Measurements from ENCODE around the gene DOHH.
A peak's percentile ranks its signal among the peaks of the same experiment; 100 is the strongest.

DOHH gene, protein sequence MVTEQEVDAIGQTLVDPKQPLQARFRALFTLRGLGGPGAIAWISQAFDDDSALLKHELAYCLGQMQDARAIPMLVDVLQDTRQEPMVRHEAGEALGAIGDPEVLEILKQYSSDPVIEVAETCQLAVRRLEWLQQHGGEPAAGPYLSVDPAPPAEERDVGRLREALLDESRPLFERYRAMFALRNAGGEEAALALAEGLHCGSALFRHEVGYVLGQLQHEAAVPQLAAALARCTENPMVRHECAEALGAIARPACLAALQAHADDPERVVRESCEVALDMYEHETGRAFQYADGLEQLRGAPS

DNA sequence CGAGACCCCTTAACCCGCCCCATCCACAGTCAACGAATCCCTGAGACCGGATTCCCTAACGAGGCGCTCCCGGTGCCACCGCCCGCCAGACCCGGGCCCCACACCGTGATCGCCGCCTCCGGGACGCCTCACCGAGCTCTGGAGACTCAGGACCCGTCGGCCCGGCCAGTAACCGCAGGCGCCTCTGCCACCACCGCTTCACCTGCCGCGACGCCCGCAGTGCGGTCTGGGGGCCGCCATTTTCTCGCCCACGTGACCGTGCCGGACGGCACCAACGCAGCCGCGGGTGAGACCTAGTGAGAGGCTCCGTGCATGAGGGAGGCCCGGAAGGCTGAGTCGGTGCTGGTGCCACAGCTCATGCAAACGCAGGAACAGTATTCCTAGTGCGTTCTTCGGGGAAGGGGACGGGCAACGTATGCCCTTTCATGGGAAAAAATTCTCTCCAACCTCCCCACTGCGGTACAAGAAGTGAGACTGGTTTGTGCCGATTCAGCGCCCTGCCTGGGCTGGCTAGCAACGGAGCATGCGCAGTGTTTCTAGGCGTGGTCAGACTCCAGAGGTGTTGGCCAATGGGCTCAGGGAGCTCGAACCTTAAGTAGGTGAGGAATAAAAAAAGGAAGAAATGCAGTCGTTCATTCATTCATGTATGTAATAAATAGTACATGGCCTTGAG, at the start of gene DOHH:
Gene DOHH, minus strand, starts transcription at position 246 of the 673 bp plus-strand sequence. CDS start 3,860 bp downstream, outside the sequence.
- peak; percentile 94 to 96 for DNase-seq

DNA sequence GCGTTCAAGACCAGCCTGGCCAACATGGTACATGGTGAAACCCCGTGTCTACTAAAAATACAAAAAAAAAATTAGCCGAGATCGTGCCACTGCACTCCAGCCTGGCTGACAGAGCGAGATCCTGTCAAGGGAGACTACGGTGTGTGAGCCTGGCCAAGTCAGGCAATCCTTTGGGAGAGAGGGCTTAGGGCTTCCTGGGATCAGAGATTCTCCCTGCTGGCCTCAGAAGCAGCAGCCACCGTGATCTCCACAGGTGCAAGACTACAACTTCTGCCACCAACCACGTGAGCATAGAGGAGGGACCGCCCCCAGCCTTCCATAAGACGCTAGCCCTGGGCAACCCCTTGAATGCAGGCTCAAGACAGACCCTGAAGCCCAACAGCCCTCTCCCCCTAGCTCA, 49.3 kb upstream of the DOHH start:
- no peak for DNase-seq

DNA sequence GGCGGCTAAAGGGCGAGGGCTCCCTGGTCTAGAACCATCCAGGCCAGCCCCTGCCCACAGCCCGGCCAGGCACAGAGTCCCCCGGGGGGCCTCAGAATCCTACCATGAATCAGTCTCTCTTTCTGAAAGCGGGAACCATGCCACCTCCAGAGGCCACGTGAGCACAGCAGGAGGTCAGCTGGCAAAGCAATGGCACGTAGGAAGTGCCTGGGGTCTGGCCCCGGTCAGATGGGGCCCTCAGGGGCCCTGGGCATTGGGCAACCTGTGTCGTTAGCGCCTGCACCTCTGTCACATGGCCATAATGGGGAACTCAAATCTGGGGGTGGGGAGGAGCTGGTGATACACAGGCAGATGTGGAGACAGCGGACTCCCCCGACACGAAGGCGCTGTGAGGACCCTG, 48.1 kb upstream of the DOHH start:
- no peak for DNase-seq

DNA sequence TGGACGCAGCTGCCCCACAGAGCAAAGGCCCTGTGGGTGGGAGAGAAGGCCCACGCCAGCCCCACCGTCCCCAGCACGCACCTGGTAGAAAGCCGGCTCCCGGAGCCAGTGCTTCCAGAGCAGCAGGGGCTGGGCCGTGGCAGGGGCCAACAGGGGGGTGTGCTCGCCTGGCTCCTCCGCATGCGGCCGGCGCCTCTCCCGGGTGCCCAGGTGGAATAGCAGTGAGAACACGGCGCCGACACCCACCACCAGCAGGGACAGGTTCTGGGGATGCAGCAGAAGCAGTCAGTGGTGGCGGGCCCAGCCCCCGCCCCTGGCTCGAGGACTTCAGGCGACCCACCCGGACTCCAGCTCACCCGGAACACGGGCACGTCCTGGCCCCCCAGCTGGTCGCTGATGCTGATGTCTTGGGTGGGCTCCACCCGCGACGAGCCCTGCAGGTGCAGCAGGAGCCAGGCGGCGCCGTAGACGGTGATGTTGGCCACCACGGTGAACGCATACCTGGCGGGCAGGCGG, 47.4 kb upstream of the DOHH start:
- DNase-seq = no peak

DNA sequence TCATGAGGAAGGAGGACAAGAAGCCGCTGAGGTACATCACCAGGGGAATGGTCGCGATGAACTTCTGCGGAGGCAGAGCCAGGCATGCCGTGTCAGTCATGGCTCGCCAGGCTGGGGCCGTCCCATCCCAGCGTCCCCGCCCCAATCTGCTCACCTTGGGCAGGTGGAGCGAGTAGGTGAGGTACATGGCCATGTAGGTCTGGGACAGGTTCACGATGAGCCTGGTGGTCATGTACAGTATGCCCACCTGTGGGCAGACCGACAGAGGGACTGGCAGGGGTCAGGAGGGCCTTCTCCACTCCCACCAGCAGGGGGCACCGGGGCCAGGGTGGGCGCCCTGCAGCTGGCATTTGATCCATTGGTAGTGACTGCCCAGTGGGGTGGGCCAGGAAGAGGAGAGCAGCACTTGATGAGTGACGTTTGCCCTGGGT, 46.8 kb upstream of the DOHH start:
- no peak for DNase-seq

DNA sequence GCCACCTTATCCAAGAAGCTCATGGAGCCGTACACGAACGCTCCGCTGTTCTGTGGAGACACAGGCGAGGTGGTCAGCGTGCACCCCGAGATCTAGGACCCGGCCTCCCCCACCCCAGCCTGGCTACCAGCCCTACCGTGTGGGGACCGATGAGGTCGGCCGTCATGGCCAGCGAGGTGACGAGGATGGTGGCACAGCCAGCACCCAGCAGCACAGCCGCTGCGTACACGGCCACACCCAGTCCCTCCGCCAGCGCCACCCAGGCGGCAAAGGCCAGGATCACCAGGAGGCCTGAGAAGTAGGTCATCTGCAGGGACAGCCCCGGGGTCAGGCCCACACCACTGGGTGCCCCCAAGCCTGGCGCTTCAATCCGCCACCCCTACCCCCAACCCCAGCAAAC, 45.6 kb upstream of the DOHH start:
- no peak for DNase-seq

DNA sequence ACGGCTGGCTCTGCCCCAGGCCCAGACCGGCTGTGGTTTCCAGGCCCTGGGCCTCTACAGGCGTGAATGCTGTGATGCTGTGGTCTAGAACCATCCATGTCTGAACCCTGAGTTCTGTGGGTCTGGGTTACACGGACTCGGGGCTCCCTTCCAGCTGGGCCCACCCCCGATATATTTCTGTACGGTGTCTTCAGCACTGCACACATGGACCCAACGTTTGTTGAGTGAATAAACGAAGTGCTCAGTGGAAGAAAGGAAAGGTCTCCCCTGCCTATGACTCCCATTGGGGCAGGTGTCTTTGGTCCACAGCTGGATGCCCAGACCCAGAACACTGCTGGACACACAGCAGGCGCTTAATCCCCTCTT, 45.2 kb upstream of the DOHH start:
- DNase-seq = no peak

DNA sequence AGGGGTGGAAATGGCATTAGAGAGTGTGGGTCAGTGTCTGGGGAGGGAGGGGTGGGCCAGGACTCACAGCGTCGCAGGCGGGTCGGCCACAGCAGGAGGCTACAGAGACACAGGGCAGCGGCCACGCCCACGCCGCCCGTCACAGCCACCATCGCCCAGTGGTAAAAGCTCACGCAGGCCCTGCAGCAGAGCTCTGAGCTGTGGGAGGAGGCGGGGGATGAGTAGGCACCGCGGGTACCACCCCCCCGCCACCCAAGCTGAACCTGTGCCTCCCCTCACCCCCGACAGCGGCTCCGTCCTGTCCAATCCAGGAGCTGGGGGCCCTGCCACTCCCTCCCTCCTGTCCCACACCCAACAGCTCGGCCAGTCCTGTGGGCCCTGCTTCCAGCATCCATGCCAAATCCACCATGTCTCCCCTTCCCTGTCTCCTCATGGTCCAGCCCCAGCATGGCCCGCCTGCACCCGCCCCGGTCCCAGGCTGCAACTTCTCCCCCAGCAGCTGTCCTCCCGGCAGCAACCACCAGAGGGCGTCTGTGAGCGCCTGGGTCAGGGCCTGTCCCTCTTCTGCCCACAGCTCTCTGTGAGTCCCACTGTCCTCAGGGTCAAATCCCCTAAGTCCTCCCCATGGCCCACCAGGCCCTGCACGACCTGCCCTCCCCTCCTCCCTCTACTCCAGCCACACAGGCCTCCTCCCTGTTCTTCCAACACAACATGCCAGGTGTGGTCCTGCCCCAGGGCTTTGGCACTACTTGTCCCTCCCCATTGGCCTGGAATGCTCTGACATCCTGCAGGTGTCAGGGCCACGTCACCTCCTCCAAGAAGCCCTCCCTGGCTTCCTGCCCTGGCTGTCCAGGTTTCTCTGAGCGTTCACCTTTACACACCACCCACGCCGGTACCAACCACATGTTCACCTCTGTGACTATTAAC, 44.5 kb upstream of the DOHH start:
- DNase-seq = peak; percentile 60 to 81

DNA sequence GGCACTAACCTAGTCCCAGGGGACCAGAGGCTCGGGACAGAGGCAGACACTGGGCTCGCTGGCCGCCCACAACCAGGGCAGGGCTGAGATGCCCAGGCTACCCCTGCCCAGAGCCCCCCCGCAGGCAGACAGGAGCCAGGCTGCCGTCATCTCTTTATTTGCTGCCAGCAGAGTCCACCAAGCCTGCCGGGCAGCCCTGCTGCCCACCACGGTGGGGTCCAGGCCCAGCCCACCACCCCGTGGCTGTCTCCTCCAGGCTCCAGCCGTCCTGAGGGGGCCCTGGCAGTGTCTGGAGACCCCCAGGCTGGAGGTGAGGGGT, 43.5 kb upstream of the DOHH start:
- DNase-seq = no peak

DNA sequence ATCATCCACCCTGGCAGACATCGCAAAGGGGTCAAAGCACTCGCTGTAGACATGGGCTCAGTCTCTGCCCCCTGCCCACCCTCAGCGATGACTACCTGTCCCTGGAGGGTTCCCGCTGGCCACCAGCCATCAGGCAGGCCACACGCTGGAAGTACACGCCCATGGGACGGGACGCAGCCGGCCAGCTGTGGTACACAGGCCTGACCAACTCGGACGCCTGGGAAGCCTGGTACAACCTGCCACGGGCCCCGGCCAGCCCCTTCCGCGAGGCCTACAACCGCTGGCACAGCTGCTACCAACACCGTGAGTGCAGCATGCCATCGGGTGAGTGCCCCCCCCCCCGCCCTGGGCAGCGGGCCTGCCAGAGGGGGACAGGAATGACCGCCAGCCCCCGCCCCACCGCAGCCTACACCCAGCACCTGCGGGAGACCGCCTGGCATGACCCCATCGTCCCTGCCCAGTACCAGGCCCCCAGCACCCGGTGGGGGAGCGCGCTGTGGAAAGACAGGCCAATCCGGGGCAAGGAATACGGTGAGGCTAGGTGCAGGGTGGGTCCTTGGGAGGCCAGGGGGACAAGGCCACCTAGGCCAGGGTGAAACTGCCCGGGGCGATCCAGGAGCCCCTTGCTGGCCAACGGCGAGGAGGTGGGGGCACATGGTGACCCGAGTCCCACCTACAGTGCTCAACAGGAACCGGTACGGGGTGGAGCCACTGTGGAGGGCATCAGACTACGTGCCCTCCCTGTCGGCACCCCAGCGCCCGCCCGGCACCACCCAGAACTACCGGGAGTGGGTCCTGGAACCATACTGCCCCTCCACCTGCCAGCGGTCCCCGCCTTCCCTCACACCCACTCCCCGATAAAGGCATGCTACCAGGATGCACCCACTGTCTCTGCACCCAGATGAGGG, 42.9 kb upstream of the DOHH start:
- no peak for DNase-seq

DNA sequence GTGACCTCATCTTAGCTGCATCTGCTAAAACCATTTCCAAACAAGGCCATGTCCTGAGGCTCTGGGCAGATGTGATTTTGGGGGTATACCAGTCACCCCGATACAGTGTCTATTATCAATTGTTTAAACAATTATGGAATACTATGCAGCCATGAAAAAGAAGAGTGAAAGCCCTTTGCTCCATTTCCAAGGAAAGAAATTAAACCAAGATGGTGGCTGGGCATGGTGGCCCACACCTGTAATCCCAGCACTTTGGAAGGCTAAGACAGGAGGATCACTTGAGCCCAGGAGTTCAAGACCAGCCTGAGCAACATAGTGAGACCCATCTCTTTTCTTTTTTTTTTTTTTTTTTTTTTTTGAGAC, 39.3 kb upstream of the DOHH start:
- no peak for DNase-seq

DNA sequence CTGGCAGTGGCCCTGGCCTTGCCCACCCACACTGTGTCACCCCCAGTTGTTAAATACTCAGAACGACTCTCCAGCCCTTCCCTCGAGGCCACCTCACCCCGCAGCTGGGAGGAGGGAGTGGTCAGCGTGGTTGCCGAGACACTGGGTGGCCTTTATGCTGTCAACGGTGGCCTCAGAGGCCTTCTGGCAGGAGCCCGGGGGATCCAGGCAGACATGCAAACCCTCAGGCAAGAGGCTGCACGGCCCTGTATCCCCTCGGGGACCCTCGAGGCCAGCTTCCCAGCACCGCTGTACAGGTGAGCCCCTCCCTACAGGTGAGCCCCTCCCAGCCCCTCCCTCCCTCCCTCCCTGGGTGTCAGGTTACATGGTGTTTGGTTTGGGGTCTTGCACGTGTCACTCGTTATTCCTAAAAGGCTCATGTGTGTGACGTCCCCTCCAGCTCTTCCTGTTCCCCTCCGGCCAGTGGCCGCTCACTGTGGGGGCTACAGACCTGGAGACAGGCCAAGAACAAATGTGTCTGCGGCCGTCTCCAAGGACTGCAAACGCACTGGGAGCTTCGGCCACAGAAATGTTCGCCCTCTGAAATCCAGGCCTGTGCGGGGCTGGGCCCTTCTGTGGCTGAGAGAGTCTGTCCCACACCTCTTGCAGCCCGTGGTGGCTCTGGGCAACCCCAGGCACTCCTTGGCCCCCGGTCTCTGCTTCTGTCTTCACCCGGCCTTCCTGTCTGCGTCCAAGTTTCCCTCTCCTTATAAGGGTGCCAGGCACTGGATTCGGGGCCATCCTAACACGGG, 38.7 kb upstream of the DOHH start, which contains the start of gene TEKTIP1:
Gene TEKTIP1, plus strand, starts transcription at position 210 of the 791 bp plus-strand sequence. Its CDS starts 4 bp downstream, at position 214.
- DNase-seq = no peak

DNA sequence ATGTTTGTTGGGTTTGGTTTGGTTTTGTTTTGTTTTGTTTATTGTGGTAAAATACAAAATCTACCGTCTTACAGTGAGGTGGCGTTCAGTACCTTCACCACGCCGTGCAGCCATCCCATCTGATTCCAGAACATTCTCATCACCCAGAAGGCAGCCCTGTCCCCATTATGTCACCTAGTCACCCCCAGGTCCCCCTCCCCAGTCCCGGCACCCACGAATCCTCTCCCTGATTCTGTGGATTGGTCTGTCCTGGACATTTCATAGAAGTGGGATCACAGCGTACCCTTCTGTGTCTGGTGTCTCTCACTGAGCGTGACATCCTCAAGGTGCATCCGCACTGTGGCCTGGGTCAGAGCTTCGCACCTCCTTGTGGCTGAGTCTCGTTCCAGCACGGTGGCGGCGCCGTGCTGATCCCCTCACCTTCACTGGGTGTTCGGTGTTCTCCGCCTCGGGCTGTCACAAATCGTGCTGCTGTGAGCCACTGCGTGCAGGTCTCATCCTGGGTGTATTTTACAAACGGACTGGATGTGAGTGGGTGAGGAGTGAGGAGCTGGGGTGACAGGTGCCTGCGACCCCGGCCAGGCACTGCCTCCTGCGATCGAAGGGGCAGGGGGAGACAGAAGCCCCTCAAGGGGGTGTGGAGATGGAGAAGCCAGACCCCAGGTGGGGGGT, 37.9 kb upstream of the DOHH start:
- no peak for DNase-seq

DNA sequence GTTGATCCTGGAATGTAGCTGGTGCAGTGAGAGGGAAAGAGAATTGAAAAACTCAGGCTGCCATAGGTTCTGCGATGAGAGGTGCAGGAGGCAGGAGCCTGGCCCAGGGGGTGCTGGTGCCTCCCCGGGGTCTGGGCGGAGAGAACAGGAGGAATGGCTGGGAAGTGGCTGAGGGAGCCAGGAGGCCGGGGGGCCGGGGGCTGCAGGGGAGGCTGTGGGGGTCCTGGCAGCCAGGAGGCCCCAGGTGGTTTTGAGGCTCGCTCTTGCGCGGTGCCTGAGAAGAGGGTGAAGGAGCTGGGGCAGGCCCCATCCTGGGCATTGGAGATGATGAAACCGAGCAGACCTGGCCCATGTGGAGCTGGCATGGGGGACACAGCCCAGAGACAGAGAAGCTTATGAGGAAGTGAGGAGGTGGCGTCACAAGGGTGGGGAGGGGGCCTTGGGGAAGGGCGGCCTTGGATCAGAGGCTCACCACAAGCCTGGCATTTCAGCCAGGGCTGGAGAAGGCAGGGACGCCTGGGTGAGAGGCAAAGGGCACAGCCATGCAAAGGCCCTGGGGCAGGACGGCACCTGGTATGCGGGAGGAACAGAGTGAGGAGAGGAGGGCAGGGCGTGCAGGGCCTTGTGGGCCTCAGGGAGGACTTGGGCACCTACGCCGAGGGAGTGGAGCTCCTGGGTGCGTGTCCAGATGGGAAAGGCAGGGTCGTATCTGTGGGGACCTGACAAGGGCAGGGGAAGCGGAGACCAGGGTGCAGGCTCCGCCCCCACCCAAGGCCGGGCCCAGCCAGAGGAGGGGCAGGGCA, 37.2 kb upstream of the DOHH start:
- no peak for DNase-seq

DNA sequence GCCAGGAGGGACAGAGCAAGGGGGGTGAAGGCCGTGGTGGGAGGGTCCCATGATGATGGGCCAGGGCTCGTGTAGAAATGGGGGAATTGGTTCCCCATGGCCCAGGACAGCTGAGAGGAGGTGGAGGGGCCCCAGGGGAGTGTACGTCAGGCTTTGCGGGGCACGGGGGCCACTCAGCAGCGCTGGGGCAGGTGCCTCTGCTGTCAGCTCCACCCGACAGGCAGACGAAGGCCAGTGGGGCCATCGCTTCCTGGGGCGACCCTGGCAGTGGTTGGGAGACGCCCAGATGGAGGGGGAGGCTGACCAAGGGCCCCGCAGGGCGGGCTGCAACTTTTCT, 36.6 kb upstream of the DOHH start:
- DNase-seq = no peak

DNA sequence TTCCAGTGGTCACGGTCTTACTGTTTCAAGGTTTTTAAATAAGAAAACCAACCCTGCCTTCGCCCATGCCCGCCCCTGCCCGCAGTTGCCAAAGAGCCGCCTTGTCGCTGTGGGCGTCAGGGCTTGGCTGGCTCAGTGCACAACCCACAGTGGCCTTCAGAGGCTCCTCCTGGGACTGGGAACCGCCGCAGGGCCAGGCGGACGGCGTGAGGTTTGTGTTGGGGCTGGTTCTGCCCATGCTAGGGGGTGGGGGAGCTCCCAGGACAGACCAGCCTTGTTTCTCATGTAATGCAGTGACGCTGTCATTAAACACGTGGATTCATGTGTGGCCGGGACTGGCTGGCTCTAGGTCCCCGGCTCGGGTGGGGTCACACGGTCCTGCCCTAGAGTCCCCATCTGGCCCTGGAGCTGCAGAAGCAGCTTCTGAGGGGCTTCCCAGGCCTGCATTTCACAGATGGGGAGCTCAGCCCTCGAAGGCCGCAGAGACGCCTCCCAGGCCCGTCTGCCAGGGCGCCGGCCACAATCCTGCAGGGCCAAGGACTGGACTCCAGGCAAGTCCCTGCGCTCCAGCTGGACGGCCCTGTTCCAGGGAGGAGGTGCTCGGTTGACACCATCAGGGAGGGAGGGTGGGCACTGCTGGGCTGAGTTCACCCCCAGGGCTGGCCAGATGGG, 36.1 kb upstream of the DOHH start:
- DNase-seq = no peak

DNA sequence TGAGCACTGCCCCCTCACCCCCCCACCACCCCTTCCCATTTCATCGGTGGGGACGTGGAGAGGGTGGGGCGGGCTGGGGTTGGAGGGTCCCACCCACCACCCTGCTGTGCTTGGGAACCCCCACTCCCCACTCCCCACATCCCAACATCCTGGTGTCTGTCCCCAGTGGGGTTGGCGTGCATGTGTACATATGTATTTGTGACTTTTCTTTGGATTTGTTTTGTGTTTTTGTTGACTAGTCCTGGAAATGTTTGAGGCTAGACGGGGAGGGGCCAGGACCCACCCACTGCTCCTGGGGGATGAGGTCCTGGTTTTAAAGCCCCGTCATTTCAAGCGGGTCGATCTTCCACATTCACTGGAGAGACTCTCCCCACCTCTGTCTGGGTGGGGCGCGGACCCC, 35.5 kb upstream of the DOHH start:
- DNase-seq = no peak

DNA sequence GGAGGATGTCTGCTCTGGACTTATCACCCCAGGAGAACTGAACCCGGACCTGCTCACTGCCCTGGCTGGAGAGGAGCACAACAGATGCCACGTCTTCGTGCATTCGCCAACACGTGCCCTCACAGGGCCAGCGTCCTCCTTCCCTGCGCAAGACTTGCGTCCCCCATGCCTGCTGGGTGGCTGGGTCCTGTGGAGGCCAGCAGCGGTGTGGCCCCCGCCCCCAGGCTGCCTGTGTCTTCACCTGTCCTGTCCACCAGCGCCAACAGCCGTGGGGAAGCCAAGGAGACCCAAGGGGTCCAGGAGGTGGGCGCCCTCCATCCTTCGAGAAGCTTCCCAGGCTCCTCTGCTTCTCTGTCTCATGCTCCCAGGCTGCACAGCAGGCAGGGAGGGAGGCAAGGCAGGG, 35.1 kb upstream of the DOHH start:
- DNase-seq = no peak

DNA sequence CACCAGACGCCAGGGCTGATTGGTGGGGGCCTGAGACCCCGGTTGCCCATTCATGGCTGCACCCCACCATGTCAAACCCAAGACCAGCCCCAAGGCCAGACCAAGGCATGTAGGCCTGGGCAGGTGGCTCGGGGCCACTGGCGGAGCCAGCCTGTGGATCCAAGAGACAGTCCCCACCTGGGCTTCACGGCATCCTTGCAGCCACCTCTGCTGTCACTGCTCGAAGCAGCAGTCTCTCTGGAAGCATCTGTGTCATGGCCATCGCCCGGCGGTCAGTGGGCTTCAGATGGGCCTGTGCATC, 34.7 kb upstream of the DOHH start:
- no peak for DNase-seq

Data from activated CD4-positive, alpha-beta T cell treated with anti-CD3 and anti-CD28 coated beads for 4 hours (primary cell).